Stimulated activated naive CD4-positive, alpha-beta T cell (primary cell): Measurements from ENCODE around the gene TARM1.
"Not testable (repeated sequence)": the region's sequence is repeated elsewhere in the genome, so short reads cannot be mapped to it uniquely, and the experiment has no call there.

ENCODE experiments used
- DNase-seq, 6 experiments: peaks; one replicate each; lab custom pipeline; 2025; lab: John Stamatoyannopoulos, UW

TARM1 gene

DNA sequence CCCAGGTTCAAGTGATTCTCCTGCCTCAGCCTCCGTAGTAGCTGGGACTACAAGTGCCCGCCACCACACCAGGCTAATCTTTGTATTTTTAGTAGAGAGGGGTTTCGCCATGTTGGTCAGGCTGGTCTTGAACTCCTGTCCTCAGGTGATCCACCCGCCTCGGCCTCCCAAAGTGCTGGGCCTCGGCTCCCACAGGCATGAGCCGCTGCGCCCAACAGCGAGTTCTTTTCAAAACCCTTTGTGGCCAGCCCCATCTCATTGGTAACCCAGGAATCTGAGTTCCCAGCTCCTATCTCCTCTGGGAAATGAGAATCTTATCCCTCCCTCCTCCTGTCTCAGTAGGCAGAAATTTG, 18.7 kb upstream of the TARM1 start:
- DNase-seq: not testable (repeated sequence)

- no peak for DNase-seq
Observed at GRCh38 chr19:54099190-54099902, 18.2 kb upstream of the TARM1 start.

GRCh38 chr19:54096617-54097106, 15.5 kb upstream of the TARM1 start:
- peak in 3 of 6 experiments; percentile 2 to 45 (median 30) for DNase-seq

- DNase-seq: peak in 5 of 6 experiments; percentile 22 to 71 (median 33)
Observed at GRCh38 chr19:54095859-54096616, 14.9 kb upstream of the TARM1 start.

- no peak for DNase-seq
Observed at GRCh38 chr19:54095136-54095858, 14.1 kb upstream of the TARM1 start.

DNA sequence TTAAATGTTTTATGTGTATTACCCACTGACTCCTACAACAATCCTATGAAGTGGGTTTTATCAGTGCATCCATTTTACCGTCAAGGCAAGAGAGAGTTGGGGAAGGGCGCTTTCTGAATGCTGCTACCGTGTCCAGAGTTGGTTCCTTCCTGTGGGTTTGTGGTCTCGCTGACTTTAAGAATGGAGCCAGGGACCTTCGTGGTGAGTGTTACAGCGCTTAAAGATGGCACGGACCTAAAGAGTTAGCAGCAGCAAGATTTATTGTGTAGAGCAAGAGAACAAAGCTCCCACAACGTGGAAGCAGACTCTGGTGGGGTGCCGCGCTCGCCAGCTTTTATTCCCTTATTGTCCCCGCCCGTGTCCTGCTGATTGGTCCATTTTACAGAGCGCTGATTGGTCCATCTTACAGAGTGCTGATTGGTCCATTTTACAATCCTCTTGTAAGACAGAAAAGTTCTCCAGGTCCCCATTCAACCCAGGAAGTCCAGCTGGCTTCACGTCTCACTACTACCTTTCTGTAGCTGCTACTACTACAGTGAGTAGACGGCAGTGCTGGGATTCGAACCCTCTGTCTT, 13.3 kb upstream of the TARM1 start:
- DNase-seq: no peak

- DNase-seq: no peak
Observed at GRCh38 chr19:54084410-54084809, 3.2 kb upstream of the TARM1 start.

DNA sequence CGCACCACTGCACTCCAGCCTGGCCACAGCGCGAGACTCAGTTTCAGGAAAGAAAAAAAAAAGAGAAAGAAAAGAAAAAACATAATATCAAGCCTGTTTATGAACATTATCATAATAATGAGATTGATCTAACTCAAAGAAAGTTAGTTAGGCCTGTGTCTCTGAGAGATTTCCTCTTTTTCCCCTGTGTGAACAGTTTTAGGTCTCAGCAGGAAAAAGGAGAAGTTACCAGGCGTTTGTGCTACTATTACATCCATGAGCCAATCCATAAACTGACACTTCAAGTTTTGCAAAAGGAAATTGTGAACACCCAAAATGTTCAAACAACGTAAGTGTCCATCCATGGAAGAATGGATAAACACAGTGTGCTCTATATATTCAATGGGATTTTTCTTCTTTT, 3.8 kb downstream of the TARM1 start:
- no peak for DNase-seq

- DNase-seq: no peak
Observed at GRCh38 chr19:54074851-54075250, 6.3 kb downstream of the TARM1 start.

DNA sequence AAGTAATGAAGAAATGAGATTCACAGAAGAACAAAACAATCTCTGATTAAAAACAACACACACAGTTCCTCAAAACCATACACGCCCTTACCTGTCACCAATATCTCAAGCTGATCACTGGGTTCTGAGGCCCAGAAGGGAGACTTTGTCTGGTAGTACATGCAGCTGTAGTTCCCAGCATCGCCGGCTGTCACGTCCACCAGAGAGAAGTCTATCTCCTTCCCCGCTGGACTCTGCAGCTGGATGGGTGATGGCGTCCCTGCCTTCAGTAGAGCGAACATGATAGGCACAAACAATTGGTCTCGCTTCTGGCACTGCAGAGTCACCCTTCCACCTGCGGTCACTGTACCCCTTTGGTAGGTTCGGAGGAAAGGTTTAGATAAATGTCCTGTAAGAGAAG, 7.3 kb downstream of the TARM1 start:
- no peak for DNase-seq

GRCh38 chr19:54069470-54069869, 11.7 kb downstream of the TARM1 start:
- no peak for DNase-seq

DNA sequence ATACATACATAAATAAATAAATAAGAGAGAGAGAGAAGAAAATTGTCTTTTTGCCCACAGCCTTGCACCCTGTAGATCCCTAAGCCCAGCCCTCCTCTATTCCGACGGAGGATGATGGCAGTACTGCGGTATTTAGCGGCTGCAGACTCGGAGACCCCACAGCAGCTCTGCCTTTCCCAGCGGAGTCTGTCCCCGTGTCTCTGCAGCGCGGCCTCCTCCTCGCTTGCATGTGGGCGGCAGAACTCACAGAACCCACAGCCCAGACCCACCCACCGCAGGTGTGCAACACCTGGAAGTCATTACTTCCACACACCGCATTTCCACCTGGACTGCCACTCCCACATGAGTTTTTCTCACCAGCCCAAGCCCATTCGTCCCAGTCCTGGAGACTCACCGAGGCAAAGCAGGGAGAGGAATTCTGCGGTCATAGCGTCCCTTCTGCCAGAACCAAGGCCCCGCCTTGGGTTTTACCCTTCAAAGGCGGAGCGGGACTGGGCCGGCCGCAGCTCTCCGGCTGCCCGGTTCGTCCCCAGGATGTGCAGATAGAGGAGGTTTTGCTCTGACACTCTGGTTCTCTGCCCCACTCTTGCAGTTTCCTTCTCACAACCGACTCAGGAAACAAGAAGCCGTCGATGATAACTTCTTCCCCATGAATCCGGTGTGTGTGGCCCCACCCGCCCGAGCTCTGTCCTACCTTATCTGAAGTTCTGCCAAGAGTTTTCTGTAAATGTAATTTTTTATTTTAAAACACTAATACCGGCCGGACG, 17.6 kb downstream of the TARM1 start, which contains the start of gene VSTM1:
VSTM1 (minus strand) TSS at position 548 of the 767 bp plus-strand sequence; CDS start at position 428, 120 bp downstream.
- no peak for DNase-seq

DNA sequence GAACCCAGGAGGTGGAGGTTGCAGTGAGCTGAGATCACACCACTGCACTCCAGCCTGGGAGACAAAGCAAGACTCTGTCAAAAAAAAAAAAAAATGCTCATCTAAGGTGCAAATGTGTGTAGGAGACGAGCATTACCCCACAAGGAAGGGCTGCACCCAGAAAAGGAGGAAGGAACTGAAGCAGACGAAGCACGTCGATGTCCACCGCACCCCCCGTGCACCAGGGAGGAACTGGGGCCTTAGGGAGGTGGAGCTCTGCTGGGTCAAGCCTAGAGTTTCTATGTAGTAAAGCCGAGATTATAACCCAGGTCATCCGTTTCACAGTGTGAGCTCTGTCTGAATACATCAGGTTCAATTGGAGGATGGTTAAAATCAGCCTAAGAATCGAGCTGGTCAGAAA, 18.5 kb downstream of the TARM1 start:
- no peak for DNase-seq

DNA sequence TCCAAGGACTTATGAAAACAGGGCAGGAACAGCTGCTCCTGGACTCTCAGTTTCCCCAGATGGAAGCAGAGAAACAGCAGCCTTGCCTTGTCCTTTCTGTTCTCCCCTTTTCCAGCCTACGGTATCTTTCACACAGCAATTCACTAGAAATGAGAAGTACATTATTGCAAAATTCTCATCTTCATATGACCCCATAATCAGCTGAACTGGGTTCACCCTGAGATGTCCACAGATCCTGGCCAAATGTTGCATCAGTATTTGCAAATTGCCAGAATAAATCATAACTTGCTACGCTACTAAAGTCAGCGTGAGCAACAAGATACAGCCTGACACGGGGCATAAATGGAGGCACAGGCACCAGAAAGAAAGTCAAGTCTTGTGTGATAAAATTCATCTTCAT, 33.5 kb downstream of the TARM1 start:
- no peak for DNase-seq

- DNase-seq: no peak
Observed at GRCh38 chr19:54045771-54046170, 35.4 kb downstream of the TARM1 start.

DNA sequence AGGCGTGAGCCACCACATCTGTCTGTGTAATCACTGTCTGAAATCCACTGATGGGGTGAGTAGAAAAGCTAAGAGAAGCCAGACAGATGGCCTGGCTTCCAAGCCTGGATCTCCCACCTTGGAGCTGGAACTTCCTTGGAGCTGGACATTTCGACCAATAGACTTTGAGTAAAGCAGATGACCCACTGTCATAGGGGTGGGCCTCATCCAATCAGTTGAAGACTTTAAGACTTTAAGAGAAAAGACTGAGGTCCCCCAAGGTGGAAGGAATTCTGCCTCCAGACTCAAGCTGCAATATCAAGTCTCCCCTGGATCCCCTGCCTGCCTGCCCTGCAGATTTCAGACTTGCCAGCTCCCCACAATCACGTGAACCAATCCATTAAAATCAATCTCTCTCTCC, 38.2 kb downstream of the TARM1 start:
- DNase-seq: no peak

DNA sequence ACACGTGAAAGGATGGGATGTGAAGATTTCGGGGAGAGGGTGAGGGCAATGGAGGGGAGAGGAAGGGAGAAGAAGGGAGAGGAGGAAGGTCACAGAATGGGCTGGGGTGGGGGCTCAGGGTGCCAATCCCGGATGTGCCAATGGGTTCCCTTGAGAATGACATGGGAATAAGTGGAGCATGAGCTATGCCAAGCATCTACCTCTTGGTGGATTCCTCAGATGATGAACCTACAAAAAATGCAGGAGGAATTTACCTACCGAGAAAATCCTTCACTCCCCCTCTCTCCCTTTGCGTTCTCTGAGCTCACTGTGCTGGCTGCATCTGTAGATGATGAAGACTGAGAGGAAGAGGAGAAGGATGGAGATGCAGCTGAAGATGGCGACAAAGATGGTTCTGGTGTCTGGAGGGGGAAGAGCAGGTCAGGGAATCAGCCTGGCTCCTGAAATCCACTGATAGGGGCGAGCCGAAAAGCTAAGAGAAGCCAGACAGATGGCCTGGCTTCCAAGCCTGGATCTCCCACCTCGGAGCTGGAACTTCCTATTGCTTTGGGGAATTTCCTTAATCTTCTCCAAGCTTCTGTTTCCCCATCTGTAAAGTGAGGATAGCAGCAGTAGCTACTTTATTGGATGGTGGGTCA, 39.1 kb downstream of the TARM1 start:
- DNase-seq: no peak

GRCh38 chr19:54040003-54040402, 41.2 kb downstream of the TARM1 start:
- no peak for DNase-seq

DNA sequence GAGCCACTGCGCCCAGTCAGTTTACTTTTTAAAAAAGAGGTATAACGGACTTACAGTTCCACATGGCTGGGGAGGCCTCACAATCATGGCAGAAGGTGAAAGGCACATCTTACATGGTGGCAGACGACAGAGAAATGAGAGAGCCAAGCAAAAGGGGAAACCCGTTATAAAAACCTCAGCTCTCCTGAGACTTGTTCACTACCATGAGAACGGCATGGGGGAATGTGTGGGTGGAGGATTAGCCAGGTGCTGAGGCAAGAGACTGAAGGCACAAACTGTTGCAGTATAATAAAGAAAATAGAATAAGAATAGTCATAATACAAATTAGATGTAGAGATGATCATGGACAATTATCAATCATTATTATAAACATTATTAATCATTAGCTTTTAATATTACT, 44.6 kb downstream of the TARM1 start:
- DNase-seq: not testable (repeated sequence)

DNA sequence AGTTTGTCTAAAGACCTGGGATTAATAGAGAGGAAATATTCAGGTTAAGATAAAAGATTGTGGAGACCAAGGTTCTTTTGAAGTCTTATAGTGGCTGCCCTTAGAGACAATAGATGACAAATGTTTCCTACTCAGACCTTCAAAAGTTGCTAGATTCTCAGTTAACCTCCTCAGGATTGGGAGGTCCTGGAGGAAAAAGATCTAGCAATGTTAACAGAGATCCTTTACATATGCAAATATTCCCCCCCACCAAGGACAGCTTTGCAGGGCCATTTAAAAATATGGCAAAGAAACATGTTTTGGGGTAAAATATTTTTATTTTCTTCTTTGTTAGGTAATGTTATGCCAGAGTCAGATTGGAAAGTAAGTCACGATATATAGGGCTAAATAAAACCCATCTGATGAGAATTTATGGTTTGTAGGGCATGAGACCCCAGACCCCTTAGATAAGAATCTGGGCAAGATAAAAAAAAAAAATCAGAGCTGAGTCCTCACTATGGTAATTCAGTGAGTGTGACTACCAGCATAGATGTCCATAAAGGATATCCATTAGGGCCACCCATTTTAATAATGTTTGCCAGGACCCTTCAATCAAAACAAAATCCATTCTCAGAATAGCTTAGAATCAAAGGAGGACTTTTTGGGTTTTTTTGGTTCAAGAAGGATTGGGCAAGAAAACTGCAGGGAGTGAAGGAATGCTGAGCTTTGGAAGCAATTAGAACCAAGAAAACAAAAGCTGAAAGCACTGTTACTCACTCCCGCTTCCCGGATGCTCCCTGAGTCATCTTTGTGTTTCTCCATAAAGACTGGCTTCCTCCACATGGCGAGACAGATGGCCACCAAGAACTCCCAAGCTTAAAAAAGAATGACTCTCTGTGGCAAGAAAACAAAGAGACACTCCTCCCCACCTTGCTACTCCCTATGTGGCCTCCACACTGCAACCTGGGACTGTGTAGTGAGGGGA, 45.7 kb downstream of the TARM1 start:
- no peak for DNase-seq
